HCT116 (cell line): Measurements from ENCODE around the gene COX7A2L.

Experiments used
- CEBPB ChIP-seq: IDR thresholded peaks from 2 replicates; pipeline ENCODE4 v1.6.1; 2012; ENCODE audit warnings: low read depth
- POLR2AphosphoS5 ChIP-seq: IDR thresholded peaks from 2 replicates; pipeline ENCODE4 v1.6.1; 2011; ENCODE audit warnings: mild to moderate bottlenecking, low read depth, low read length, moderate library complexity
- ZNF274 ChIP-seq: fragments of 200-500 bp; sonication (Bioruptor generic); IDR thresholded peaks from 2 replicates; pipeline ENCODE4 v1.6.1; 2014; ENCODE audit warnings: mild to moderate bottlenecking, low read depth, low read length, inconsistent platforms
- TF ChIP-seq, protein P1 (sequence below): IDR thresholded peaks from 2 replicates; pipeline ENCODE4 v1.6.1; 2012
- TF ChIP-seq, protein P2 (sequence below): IDR thresholded peaks from 2 replicates; pipeline ENCODE4 v1.6.1; 2011; ENCODE audit warnings: mild to moderate bottlenecking, low read length, moderate library complexity; ENCODE audit not compliant: insufficient replicate concordance; ENCODE audit errors: extremely low read depth
- TF ChIP-seq, protein P3 (sequence below), 3 experiments: fragments of 200-600 bp in 1 of 3; sonication (generic) in 1 of 3; IDR thresholded peaks in 2 of 3; conservative IDR thresholded peaks in 1 of 3; 2 replicates each; pipeline ENCODE4 v1.5.1; 2012 to 2017; ENCODE audit warnings: low read depth in 2 of 3, low read length in 2 of 3, antibody characterized with exemption in 1 of 3, borderline replicate concordance in 1 of 3, control low read depth in 1 of 3, mild to moderate bottlenecking in 1 of 3, mixed read lengths in 1 of 3, mixed run types in 1 of 3, moderate library complexity in 1 of 3; ENCODE audit not compliant: insufficient read depth in 1 of 3

DNA sequence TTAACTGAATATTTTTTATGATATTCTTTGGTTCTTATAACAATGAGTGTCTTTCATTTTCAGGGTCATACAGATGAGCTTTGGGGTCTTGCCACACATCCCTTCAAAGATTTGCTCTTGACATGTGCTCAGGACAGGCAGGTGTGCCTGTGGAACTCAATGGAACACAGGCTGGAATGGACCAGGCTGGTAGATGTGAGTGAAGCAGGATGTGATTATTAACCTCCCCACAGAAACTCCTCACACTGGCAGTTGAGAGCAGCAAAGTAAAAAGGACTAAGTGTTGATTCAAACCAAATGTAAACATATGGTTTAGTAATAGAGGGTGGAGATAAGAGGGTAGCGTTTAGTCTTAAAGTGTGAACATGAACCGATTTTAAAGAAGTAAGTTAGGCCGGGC is 57.8 kb downstream of the COX7A2L start:
- TF ChIP-seq, protein P1, sequence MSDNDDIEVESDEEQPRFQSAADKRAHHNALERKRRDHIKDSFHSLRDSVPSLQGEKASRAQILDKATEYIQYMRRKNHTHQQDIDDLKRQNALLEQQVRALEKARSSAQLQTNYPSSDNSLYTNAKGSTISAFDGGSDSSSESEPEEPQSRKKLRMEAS: no peak
- TF ChIP-seq ZNF274 (no peak), CEBPB (no peak), POLR2AphosphoS5 (no peak)
- TF ChIP-seq, protein P2, sequence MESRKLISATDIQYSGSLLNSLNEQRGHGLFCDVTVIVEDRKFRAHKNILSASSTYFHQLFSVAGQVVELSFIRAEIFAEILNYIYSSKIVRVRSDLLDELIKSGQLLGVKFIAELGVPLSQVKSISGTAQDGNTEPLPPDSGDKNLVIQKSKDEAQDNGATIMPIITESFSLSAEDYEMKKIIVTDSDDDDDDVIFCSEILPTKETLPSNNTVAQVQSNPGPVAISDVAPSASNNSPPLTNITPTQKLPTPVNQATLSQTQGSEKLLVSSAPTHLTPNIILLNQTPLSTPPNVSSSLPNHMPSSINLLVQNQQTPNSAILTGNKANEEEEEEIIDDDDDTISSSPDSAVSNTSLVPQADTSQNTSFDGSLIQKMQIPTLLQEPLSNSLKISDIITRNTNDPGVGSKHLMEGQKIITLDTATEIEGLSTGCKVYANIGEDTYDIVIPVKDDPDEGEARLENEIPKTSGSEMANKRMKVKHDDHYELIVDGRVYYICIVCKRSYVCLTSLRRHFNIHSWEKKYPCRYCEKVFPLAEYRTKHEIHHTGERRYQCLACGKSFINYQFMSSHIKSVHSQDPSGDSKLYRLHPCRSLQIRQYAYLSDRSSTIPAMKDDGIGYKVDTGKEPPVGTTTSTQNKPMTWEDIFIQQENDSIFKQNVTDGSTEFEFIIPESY: no peak
- TF ChIP-seq, protein P3, sequence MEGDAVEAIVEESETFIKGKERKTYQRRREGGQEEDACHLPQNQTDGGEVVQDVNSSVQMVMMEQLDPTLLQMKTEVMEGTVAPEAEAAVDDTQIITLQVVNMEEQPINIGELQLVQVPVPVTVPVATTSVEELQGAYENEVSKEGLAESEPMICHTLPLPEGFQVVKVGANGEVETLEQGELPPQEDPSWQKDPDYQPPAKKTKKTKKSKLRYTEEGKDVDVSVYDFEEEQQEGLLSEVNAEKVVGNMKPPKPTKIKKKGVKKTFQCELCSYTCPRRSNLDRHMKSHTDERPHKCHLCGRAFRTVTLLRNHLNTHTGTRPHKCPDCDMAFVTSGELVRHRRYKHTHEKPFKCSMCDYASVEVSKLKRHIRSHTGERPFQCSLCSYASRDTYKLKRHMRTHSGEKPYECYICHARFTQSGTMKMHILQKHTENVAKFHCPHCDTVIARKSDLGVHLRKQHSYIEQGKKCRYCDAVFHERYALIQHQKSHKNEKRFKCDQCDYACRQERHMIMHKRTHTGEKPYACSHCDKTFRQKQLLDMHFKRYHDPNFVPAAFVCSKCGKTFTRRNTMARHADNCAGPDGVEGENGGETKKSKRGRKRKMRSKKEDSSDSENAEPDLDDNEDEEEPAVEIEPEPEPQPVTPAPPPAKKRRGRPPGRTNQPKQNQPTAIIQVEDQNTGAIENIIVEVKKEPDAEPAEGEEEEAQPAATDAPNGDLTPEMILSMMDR (IDR thresholded peaks at IDR 0.05 in 2 of 3, conservative IDR thresholded peaks at IDR 0.05 in 1 of 3; ENCODE audit: borderline replicate concordance in 1 of 3, insufficient read depth in 1 of 3, low read depth in 2 of 3, low read length in 2 of 3): no peak
